Common myeloid progenitor, CD34-positive (primary cell): ENCODE data around the gene ZNF605.

ENCODE experiments used
- CTCF ChIA-PET: fragments of 350-600 bp; sonication (Branson Sonifier 250); formaldehyde crosslinking; loops from one replicate; lab custom pipeline; 2021; ENCODE audit warnings: antibody characterized with exemption; lab: Charles Lee
- POLR2A ChIA-PET: fragments of 350-600 bp; sonication (Branson Sonifier 250); formaldehyde crosslinking; loops from one replicate; lab custom pipeline; 2021; ENCODE audit warnings: antibody characterized with exemption; lab: Charles Lee
- DNase-seq, 3 donors: peaks; one replicate each; pipeline versions ENCODE4 v3.0.0 to v3.0.0-alpha.2; 2013
- H3K27ac ChIP-seq, 2 experiments: 1 replicate in 1 of 2; 2 replicates in 1 of 2; pipeline ENCODE4 v1.7.0; 2013; ENCODE audit warnings: inconsistent platforms in 2 of 2, low read length in 2 of 2, mild to moderate bottlenecking in 2 of 2, low read depth in 1 of 2, moderate library complexity in 1 of 2; ENCODE audit not compliant: severe bottlenecking in 2 of 2, insufficient read depth in 1 of 2, poor library complexity in 1 of 2
- H3K27me3 ChIP-seq, 5 experiments: replicated peaks in 2 of 5; 1 replicate in 3 of 5; 2 replicates in 2 of 5; pipeline versions ENCODE4 v1.6.1 to v1.7.0; 2013; ENCODE audit warnings: low read length in 4 of 5, mild to moderate bottlenecking in 2 of 5, moderate library complexity in 2 of 5, inconsistent platforms in 1 of 5; ENCODE audit not compliant: insufficient read depth in 5 of 5, control insufficient read depth in 4 of 5
- H3K36me3 ChIP-seq, 4 experiments: 1 replicate in 2 of 4; 2 replicates in 2 of 4; pipeline versions ENCODE4 v1.6.1 to v1.7.0; 2013; ENCODE audit warnings: low read length in 3 of 4, control low read depth in 1 of 4, mild to moderate bottlenecking in 1 of 4; ENCODE audit not compliant: control insufficient read depth in 4 of 4, insufficient read depth in 4 of 4
- H3K4me1 ChIP-seq, 4 experiments: 1 replicate in 3 of 4; 2 replicates in 1 of 4; pipeline versions ENCODE4 v1.6.1 to v1.7.1; 2013; ENCODE audit warnings: low read length in 3 of 4, mild to moderate bottlenecking in 3 of 4, control low read depth in 1 of 4, inconsistent platforms in 1 of 4, moderate library complexity in 1 of 4; ENCODE audit not compliant: control insufficient read depth in 4 of 4, insufficient read depth in 4 of 4; ENCODE audit errors: control extremely low read depth in 1 of 4
- H3K4me3 ChIP-seq, 7 experiments: 1 replicate in 4 of 7; 2 replicates in 3 of 7; pipeline versions ENCODE4 v1.5.1 to v1.7.0; 2013; ENCODE audit warnings: mild to moderate bottlenecking in 7 of 7, low read length in 6 of 7, moderate library complexity in 6 of 7, inconsistent platforms in 2 of 7, low read depth in 2 of 7, control low read depth in 1 of 7; ENCODE audit not compliant: insufficient read depth in 4 of 7, control insufficient read depth in 1 of 7; ENCODE audit errors: extremely low read depth in 1 of 7
- H3K9me3 ChIP-seq, 5 experiments: 1 replicate in 4 of 5; 2 replicates in 1 of 5; pipeline versions ENCODE4 v1.6.1 to v1.7.1; 2013; ENCODE audit warnings: low read length in 4 of 5, mild to moderate bottlenecking in 2 of 5, inconsistent platforms in 1 of 5, low read depth in 1 of 5, moderate library complexity in 1 of 5; ENCODE audit not compliant: control insufficient read depth in 4 of 5, insufficient read depth in 2 of 5; ENCODE audit errors: control extremely low read depth in 1 of 5
- WGBS: methylation state at CpG from one replicate; pipeline ENCODE4 v1.1.5; 2013; ENCODE audit not compliant: insufficient coverage; 5-methylcytosine and 5-hydroxymethylcytosine counted together

Gene ZNF605

DNA sequence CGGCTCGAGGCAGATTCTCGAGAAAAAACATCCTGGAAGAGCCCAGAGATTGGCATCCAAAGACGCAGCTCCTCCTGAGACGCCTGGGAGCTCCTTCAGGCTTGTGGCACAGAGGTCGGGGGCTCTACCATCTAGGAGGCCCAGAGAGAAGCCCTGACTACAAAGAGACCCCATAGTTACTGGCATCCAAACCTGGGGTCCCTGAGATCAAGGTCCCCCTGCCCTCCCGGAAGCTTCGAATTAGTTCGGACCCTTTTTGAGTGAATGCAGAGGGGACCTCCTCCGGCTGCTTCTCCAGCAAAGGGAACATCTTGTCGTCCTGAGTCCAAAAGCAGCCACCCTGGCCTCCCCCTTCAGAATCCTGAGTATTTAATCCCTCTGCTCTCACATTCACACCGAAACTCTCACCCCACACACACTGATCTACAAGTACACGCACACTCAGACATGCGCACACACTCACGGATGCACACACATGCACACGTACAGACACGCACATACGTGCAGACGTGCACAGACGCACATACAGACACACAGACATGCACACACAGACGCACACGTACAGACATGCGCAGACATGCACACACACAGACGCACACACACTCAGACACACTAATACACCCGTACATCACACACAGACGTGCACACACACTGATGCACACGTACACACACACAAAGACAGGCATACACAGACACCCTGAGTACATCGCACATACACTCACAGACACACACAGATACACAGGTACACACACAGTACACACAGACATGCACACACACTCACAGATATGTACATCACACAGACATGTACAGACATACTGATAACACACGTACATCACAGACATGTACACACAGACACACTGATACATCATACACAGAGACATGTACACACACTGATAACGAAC lies 5.9 kb downstream of the ZNF605 start:
- ChIA-PET CTCF (no interaction called here), POLR2A (no interaction called here)
- no peak overlapping the region for H3K4me3 ChIP-seq
- H3K9me3 ChIP-seq: peaks cover 14 to 83% (median 67%) of the 10 kb centered on the region in 5 experiments
- peaks cover under 1 to 56% (median 30%) of the 10 kb centered on the region in 4 experiments for H3K36me3 ChIP-seq
- no peak for DNase-seq
- WGBS: 96% methylated on average over 25 of the region's 30 CpGs
- H3K27ac ChIP-seq: no peak overlapping the region
- H3K27me3 ChIP-seq: no peaks in the 10 kb centered on the region
- H3K4me1 ChIP-seq: peaks cover 0 to 6% (median 3%) of the 10 kb centered on the region in 4 experiments

DNA sequence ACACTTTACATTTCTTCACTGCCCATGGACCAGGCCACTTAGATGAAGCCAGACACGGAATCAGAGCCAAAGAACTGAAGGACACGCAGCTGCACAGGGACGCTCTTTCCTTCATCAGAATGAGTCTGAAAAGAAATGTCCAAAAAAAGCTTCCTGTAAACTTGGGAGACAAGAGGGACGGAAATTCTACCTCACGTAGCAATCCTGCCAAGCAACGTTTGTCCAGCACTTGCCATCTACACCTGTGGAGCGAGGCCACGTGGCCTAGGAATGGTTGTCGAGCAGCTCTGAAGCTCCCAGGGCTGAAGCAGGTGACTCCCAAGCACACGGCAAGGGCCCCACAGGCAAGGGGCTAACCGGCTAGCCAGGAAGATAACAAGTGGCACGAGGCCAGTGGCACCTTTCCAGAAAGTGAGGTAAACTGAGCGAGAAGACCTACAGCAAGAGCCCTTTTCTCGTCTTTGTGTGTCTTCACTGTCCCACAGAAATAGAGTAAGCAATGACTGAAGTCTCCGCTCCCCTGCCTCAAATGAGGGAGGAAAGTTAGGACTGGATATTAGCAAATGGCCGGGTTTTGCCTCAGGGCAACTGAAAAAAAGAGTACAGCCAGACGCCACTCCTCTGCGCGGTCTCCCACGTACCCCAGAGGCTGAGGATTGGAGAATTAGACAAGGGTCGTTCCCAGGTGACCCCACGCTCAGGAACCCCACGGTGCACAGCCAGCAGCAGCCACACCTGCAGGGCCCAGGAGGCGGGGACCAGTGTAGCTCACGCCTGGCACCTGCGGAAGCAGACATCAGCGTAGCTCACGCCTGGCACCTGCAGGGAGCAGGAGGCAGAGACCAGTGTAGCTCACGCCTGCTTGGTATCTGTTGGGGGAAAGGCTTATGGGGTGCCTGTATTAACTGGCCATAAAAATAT lies 7.7 kb downstream of the ZNF605 start:
- Histone ChIP-seq H3K36me3 (peaks cover 6 to 72% (median 44%) of the 10 kb centered on the region in 4 experiments), H3K27ac (no peak overlapping the region), H3K4me1 (no peaks in the 10 kb centered on the region), H3K27me3 (no peaks in the 10 kb centered on the region), H3K9me3 (peaks cover 15 to 94% (median 82%) of the 10 kb centered on the region in 5 experiments), H3K4me3 (no peak overlapping the region)
- DNase-seq: no peak
- POLR2A ChIA-PET: no interaction called here
- 99% methylated on average over 29 of the region's 29 CpGs for WGBS
- CTCF ChIA-PET: no interaction called here

DNA sequence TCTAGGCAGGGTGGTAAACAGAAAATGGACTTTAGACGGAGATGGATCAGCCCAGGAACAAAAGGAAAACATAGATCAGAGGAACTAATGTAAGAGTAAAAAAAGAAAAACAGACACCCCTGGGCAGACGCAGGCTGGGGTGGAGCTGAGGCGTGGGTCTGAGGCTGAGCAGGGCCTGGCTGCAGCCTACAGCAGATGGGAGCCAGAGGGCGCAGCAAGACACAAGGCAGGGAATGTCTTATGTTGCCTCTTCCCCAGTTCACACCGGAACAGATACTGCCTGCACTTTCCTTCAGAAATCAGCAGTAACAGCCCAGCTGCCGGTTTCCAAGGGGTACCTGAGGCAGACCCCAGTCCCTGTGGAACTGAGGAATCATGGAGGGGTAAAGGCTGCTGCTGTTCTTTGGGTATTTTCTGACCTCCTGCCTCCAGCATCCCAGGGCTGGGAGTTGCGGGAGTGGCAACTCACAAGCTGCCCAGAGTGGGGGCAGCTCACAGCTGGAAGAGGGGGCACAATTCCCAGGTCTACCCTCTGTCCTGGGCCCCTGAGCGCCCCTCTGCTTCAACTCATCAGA lies 9.8 kb downstream of the ZNF605 start:
- peaks cover 15 to 85% (median 63%) of the 10 kb centered on the region in 4 experiments for H3K36me3 ChIP-seq
- ChIA-PET CTCF (no interaction called here), POLR2A (no interaction called here)
- DNase-seq: no peak
- H3K27me3 ChIP-seq: no peaks in the 10 kb centered on the region
- H3K27ac ChIP-seq: no peak overlapping the region
- WGBS: 90% methylated on average over 8 of the region's 8 CpGs
- peaks cover 11 to 94% (median 88%) of the 10 kb centered on the region in 5 experiments for H3K9me3 ChIP-seq
- H3K4me3 ChIP-seq: no peak overlapping the region
- no peaks in the 10 kb centered on the region for H3K4me1 ChIP-seq

DNA sequence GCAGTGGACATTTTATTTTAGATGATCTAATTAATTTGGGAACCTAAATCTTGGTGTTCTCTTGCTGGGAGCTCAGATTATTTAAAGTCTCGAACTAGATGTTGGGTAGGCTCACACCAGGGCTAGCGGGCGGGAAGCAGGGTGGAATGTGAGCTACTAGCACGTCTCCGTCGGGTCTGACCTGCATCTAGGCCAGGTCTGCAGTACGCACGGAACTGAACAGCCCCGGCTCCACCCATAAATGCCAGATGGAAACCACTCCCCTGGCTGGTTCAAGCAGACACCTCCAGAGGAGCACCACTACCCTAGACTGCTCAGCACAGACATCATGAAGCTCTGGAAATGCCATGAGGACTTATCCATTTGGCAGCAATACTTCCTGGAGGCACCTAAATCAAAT lies 10.3 kb downstream of the ZNF605 start:
- CTCF ChIA-PET: no interaction called here
- Histone ChIP-seq H3K9me3 (peaks cover 10 to 94% (median 88%) of the 10 kb centered on the region in 5 experiments), H3K36me3 (peaks cover 17 to 90% (median 66%) of the 10 kb centered on the region in 4 experiments), H3K4me1 (no peaks in the 10 kb centered on the region), H3K4me3 (no peak overlapping the region), H3K27ac (no peak overlapping the region), H3K27me3 (no peaks in the 10 kb centered on the region)
- DNase-seq: no peak
- POLR2A ChIA-PET: no interaction called here
- 98% methylated on average over 8 of the region's 9 CpGs for WGBS

DNA sequence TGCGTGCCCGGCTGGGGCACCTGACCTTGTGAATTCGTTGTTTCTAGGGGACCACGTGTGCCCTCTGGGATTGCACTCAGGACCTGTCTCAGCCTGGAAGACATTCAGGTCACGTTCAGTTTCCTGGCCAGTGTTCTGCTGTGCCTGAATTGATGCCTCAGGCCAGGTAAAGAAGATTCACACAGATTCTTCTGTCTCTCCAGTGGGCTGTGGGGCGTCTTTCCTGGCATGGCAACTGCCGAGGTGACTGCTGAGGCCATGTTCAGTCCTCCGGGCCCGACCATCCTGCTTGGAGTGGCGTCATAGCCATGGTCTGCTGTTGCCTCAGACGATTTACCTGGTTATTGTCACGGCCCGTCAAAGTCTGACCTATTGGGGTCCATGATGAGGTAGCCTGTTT lies 13.5 kb downstream of the ZNF605 start:
- no peak overlapping the region for H3K27ac ChIP-seq
- DNase-seq: no peak
- no peaks in the 10 kb centered on the region for H3K4me1 ChIP-seq
- H3K36me3 ChIP-seq: peaks cover 17 to 67% (median 52%) of the 10 kb centered on the region in 4 experiments
- ChIA-PET CTCF (no interaction called here), POLR2A (no interaction called here)
- no peaks in the 10 kb centered on the region for H3K27me3 ChIP-seq
- WGBS: over 99% methylated on average over 13 of the region's 13 CpGs
- H3K4me3 ChIP-seq: no peak overlapping the region
- H3K9me3 ChIP-seq: peaks cover 4 to 71% (median 68%) of the 10 kb centered on the region in 5 experiments

DNA sequence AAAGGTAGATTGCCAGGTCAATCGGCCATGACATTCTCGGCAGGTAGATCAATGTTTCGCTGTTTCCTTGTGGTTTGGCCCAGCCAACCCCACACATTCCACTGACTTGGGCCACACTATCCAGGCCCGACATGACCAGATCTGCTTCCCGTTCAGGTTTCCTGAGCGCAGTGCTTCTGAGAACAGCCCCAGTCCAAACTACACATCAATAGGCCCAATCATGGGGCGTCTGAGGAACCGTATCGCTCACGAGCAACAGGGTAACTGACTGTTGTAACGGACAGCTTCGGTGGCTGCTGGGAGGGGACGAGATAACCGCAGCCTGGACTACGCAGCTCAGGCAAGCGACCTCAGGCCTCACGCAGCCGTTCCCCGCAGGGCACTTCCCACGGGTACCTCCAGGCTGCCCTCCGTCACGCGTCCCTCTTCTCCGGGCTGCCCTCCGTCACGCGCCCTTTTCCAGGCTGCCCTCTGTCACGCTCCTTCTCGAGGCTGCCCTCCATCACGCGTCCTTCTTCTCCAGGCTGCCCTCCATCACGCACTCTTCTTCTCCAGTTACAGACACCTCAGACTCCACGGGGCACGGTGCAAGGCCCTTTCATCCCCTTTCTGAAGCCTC lies 14.7 kb downstream of the ZNF605 start:
- Histone ChIP-seq H3K9me3 (peaks cover 4 to 70% (median 62%) of the 10 kb centered on the region in 5 experiments), H3K36me3 (peaks cover 17 to 61% (median 50%) of the 10 kb centered on the region in 4 experiments)

More for the DNA sequence above, 14.7 kb downstream of the ZNF605 start:
- WGBS: 94% methylated on average over 31 of the region's 34 CpGs
- no peaks in the 10 kb centered on the region for H3K4me1 ChIP-seq
- DNase-seq: no peak
- H3K4me3 ChIP-seq: no peak overlapping the region
- H3K27me3 ChIP-seq: no peaks in the 10 kb centered on the region
- ChIA-PET POLR2A (no interaction called here), CTCF (no interaction called here)
- H3K27ac ChIP-seq: no peak overlapping the region
